Measurements from ENCODE around the gene CASP4. TPM values are rescaled to one million over a fixed set of nuclear protein-coding genes. Genes with fewer than 3 reads are reported as not detected.

CASP4 gene
- total and polyA plus RNA-seq, 2 experiments from 2014 or later: 0.35 TPM; not detected in 1

DNA sequence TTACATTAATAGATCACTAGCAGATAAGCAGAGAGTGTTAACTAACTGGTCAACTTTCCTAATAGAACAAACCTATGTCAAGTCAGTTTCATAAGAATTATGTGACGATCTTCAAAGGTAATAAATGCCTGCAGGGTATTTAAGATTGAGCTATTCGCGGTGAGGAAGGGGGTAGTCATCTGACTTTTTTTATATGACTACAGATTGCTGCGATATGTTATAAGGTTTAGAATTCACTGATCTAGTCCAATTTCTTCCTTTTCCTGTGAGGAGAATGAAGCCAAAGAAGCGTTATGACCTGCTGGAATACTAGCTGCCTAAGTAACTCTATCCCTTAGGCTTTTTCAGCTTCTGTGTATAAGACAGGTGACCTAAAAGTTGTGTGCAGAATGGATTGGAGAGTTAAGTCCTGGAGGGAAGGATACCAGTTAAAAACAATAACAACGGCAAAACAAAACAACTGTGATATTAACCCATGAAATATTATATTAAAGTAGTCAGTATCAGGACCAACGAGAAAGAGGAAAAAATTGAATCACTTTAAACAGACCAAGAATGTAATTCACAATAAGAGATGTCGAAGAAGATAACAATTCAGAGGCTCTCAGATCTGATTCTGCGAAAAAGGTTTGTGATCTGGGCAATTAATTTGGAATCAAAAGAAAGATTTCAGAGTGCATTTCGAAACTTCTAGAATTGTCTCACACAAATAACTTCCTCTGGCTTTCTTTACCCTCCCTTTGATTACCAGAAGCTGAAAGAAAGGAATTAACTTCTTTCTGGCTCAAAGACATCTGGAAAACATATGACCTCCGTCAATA, 630 bp downstream of the CASP4 start (continued):
- TF ChIP-seq, protein P1, sequence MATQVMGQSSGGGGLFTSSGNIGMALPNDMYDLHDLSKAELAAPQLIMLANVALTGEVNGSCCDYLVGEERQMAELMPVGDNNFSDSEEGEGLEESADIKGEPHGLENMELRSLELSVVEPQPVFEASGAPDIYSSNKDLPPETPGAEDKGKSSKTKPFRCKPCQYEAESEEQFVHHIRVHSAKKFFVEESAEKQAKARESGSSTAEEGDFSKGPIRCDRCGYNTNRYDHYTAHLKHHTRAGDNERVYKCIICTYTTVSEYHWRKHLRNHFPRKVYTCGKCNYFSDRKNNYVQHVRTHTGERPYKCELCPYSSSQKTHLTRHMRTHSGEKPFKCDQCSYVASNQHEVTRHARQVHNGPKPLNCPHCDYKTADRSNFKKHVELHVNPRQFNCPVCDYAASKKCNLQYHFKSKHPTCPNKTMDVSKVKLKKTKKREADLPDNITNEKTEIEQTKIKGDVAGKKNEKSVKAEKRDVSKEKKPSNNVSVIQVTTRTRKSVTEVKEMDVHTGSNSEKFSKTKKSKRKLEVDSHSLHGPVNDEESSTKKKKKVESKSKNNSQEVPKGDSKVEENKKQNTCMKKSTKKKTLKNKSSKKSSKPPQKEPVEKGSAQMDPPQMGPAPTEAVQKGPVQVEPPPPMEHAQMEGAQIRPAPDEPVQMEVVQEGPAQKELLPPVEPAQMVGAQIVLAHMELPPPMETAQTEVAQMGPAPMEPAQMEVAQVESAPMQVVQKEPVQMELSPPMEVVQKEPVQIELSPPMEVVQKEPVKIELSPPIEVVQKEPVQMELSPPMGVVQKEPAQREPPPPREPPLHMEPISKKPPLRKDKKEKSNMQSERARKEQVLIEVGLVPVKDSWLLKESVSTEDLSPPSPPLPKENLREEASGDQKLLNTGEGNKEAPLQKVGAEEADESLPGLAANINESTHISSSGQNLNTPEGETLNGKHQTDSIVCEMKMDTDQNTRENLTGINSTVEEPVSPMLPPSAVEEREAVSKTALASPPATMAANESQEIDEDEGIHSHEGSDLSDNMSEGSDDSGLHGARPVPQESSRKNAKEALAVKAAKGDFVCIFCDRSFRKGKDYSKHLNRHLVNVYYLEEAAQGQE (IDR thresholded peaks at IDR 0.05; ENCODE audit: unreplicated experiment): no peak
- TF ChIP-seq CREB1 (CRISPR knock-in tag; IDR thresholded peaks at IDR 0.05; ENCODE audit: low read depth) (no peak), ZNF114 (CRISPR knock-in tag; IDR thresholded peaks at IDR 0.05) (no peak), JUNB (IDR thresholded peaks at IDR 0.05; ENCODE audit: unreplicated experiment) (no peak), NANOG (IDR thresholded peaks at IDR 0.05; ENCODE audit: borderline replicate concordance) (no peak), EZH2 (IDR thresholded peaks at IDR 0.05; ENCODE audit: low read depth, unreplicated experiment) (no peak)
- TF ChIP-seq, protein P2, sequence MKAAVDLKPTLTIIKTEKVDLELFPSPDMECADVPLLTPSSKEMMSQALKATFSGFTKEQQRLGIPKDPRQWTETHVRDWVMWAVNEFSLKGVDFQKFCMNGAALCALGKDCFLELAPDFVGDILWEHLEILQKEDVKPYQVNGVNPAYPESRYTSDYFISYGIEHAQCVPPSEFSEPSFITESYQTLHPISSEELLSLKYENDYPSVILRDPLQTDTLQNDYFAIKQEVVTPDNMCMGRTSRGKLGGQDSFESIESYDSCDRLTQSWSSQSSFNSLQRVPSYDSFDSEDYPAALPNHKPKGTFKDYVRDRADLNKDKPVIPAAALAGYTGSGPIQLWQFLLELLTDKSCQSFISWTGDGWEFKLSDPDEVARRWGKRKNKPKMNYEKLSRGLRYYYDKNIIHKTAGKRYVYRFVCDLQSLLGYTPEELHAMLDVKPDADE (IDR thresholded peaks at IDR 0.05): no peak
- TF ChIP-seq, protein P3, sequence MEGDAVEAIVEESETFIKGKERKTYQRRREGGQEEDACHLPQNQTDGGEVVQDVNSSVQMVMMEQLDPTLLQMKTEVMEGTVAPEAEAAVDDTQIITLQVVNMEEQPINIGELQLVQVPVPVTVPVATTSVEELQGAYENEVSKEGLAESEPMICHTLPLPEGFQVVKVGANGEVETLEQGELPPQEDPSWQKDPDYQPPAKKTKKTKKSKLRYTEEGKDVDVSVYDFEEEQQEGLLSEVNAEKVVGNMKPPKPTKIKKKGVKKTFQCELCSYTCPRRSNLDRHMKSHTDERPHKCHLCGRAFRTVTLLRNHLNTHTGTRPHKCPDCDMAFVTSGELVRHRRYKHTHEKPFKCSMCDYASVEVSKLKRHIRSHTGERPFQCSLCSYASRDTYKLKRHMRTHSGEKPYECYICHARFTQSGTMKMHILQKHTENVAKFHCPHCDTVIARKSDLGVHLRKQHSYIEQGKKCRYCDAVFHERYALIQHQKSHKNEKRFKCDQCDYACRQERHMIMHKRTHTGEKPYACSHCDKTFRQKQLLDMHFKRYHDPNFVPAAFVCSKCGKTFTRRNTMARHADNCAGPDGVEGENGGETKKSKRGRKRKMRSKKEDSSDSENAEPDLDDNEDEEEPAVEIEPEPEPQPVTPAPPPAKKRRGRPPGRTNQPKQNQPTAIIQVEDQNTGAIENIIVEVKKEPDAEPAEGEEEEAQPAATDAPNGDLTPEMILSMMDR (conservative IDR thresholded peaks at IDR 0.05; ENCODE audit: low read depth in 2 of 2): no peak

DNA sequence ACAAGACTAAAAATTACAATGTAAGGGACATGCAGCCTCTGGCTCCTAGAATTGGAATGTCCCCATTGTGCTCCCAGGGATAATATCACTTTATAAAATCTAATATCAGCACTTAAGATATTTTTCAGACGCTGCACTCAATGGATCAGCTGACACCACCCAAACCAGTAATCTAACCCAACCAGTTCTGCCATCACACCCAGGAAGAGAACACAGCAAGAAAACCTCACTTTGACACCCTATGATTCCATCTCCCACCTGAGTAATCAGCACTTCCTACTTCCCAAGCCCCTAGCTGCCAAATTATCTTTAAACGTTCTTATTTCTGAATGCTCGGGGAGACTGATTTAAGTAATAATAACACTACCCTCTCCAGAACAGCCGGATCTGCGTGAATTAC, 2.6 kb downstream of the CASP4 start:
- ATAC-seq: no peak
- Mint-ChIP-seq H3K4me3 (no peak overlapping the region), H3K4me1 (peaks cover 6% of the 10 kb centered on the region; the same call in 2 of the 3 replicates), H3K9me3 (peaks cover 32% of the 10 kb centered on the region), H3K27ac (no peak overlapping the region), H3K27me3 (ENCODE audit: insufficient read depth, low read depth, poor library complexity) (peaks cover 3% of the 10 kb centered on the region), H3K36me3 (ENCODE audit: low read depth) (peaks cover 35% of the 10 kb centered on the region)
- Histone ChIP-seq H3K4me1 (ENCODE audit: insufficient read depth) (peaks cover 8% of the 10 kb centered on the region; the same call in 1 of the 2 replicates), H3K79me2 (replicated peaks; ENCODE audit: insufficient read depth) (no peaks in the 10 kb centered on the region), H3K27me3 (ENCODE audit: insufficient read depth) (no peaks in the 10 kb centered on the region), H3K36me3 (ENCODE audit: insufficient read depth) (peaks cover 4% of the 10 kb centered on the region; the same call in 1 of the 2 replicates), H4K20me1 (replicated peaks; ENCODE audit: insufficient read depth) (no peaks in the 10 kb centered on the region), H2AFZ (peak overlapping the region; percentile 63; the same call in 1 of the 2 replicates), H3K27ac (ENCODE audit: low read depth) (no peak overlapping the region), H3K4me2 (no peak overlapping the region), H3K9me2 (ENCODE audit: insufficient read depth) (peaks cover 8% of the 10 kb centered on the region), H3F3A (replicated peaks; ENCODE audit: low read depth) (no peaks in the 10 kb centered on the region), H3K4me3 (no peak overlapping the region)
- no peak for DNase-seq (ENCODE audit: low spot score)
- no peak for TF ChIP-seq EZH2phosphoT487 (IDR thresholded peaks at IDR 0.05; ENCODE audit: unreplicated experiment)
- TF ChIP-seq, protein P2 (IDR thresholded peaks at IDR 0.05): no peak
- TF ChIP-seq, protein P1 (IDR thresholded peaks at IDR 0.05; ENCODE audit: unreplicated experiment): no peak
- TF ChIP-seq CREB1 (CRISPR knock-in tag; IDR thresholded peaks at IDR 0.05; ENCODE audit: low read depth): no peak
- TF ChIP-seq ZNF331 (CRISPR knock-in tag; IDR thresholded peaks at IDR 0.05; ENCODE audit: low read depth): no peak
- TF ChIP-seq, protein P3 (conservative IDR thresholded peaks at IDR 0.05; ENCODE audit: low read depth in 2 of 2): no peak
- TF ChIP-seq POLR2AphosphoS5 (IDR thresholded peaks at IDR 0.05; ENCODE audit: low read depth): no peak
- TF ChIP-seq JUNB (IDR thresholded peaks at IDR 0.05; ENCODE audit: unreplicated experiment): no peak
- TF ChIP-seq NANOG (IDR thresholded peaks at IDR 0.05; ENCODE audit: borderline replicate concordance): no peak
- no peak for TF ChIP-seq EZH2 (IDR thresholded peaks at IDR 0.05; ENCODE audit: low read depth, unreplicated experiment)

All from GM23338 (cell line).